H9 (cell line): Measurements from ENCODE around the gene LRG1. TPM values are rescaled to one million over a fixed set of nuclear protein-coding genes. Genes with fewer than 3 reads are reported as not detected.

Experiments used
- DNase-seq: peaks from one replicate; pipeline ENCODE4 v3.0.0-alpha.2; 2017
- H2AFZ ChIP-seq: one replicate; pipeline ENCODE4 v1.6.1; 2013; ENCODE audit warnings: mild to moderate bottlenecking, low read length, control low read depth, moderate library complexity
- H2AK5ac ChIP-seq: 2 replicates; pipeline ENCODE4 v1.6.1; 2013; ENCODE audit warnings: low read length, control low read depth, mixed read lengths; ENCODE audit not compliant: insufficient read length
- H2BK120ac ChIP-seq: one replicate; pipeline ENCODE4 v1.6.1; 2013; ENCODE audit warnings: low read depth, mild to moderate bottlenecking, low read length, control low read depth, inconsistent platforms; ENCODE audit not compliant: poor library complexity, severe bottlenecking
- H2BK12ac ChIP-seq: 2 replicates; pipeline ENCODE4 v1.6.1; 2013; ENCODE audit warnings: low read length, control low read depth, mixed read lengths, low read depth; ENCODE audit not compliant: insufficient read length
- H2BK15ac ChIP-seq: 2 replicates; pipeline ENCODE4 v1.6.1; 2013; ENCODE audit warnings: low read depth, low read length, control low read depth
- H2BK20ac ChIP-seq: one replicate; pipeline ENCODE4 v1.6.1; 2013; ENCODE audit warnings: low read depth, mild to moderate bottlenecking, low read length, control low read depth, inconsistent platforms; ENCODE audit not compliant: poor library complexity, severe bottlenecking
- H2BK5ac ChIP-seq: 2 replicates; pipeline ENCODE4 v1.6.1; 2013; ENCODE audit warnings: low read length, control low read depth, mixed read lengths; ENCODE audit not compliant: insufficient read length
- H3K14ac ChIP-seq: 2 replicates; pipeline ENCODE4 v1.6.1; 2013; ENCODE audit warnings: low read length, control low read depth; ENCODE audit not compliant: insufficient read depth
- H3K18ac ChIP-seq: 2 replicates; pipeline ENCODE4 v1.6.1; 2013; ENCODE audit warnings: low read depth, mild to moderate bottlenecking, mixed read lengths, low read length, control low read depth; ENCODE audit not compliant: insufficient read length
- H3K23ac ChIP-seq: 2 replicates; pipeline ENCODE4 v1.6.1; 2013; ENCODE audit warnings: low read length, control low read depth, mixed read lengths, low read depth; ENCODE audit not compliant: insufficient read length
- H3K23me2 ChIP-seq: 2 replicates; pipeline ENCODE4 v1.6.1; 2013; ENCODE audit warnings: low read depth, mild to moderate bottlenecking, mixed read lengths, low read length, control low read depth; ENCODE audit not compliant: insufficient read length, poor library complexity, severe bottlenecking
- H3K27ac ChIP-seq: 2 replicates; pipeline ENCODE4 v1.5.1; 2013; ENCODE audit warnings: low read length, control low read depth, mixed read lengths, low read depth; ENCODE audit not compliant: insufficient read length
- H3K27me3 ChIP-seq: 2 replicates; pipeline ENCODE4 v1.6.1; 2013; ENCODE audit warnings: low read length, control low read depth, inconsistent platforms; ENCODE audit not compliant: insufficient read depth
- H3K4ac ChIP-seq: 2 replicates; pipeline ENCODE4 v1.6.1; 2013; ENCODE audit warnings: low read depth, mild to moderate bottlenecking, control low read depth, inconsistent platforms, low read length, moderate library complexity
- H3K4me1 ChIP-seq: 2 replicates; pipeline ENCODE4 v1.6.1; 2013; ENCODE audit warnings: low read length, control low read depth, inconsistent platforms; ENCODE audit not compliant: insufficient read depth
- H3K4me2 ChIP-seq: 2 replicates; pipeline ENCODE4 v1.6.1; 2013; ENCODE audit warnings: low read length, control low read depth, mixed read lengths; ENCODE audit not compliant: insufficient read length, insufficient read depth
- H3K56ac ChIP-seq: 2 replicates; pipeline ENCODE4 v1.6.1; 2013; ENCODE audit warnings: low read depth, mild to moderate bottlenecking, mixed read lengths, low read length, control low read depth; ENCODE audit not compliant: insufficient read length
- H3K79me1 ChIP-seq: 2 replicates; pipeline ENCODE4 v1.6.1; 2013; ENCODE audit warnings: low read depth, mild to moderate bottlenecking, moderate library complexity, low read length, control low read depth, inconsistent platforms; ENCODE audit not compliant: insufficient read depth, poor library complexity, severe bottlenecking
- H3K79me2 ChIP-seq: 2 replicates; pipeline ENCODE4 v1.6.1; 2013; ENCODE audit warnings: low read length, control low read depth, inconsistent platforms; ENCODE audit not compliant: insufficient read depth
- H3K9ac ChIP-seq: 2 replicates; pipeline ENCODE4 v1.6.1; 2013; ENCODE audit warnings: low read length, control low read depth, mixed read lengths; ENCODE audit not compliant: insufficient read length; ENCODE audit errors: extremely low read depth
- H3K9me3 ChIP-seq: one replicate; pipeline ENCODE4 v1.6.1; 2013; ENCODE audit warnings: low read depth, low read length, inconsistent platforms; ENCODE audit not compliant: control insufficient read depth
- H3T11ph ChIP-seq: one replicate; pipeline ENCODE4 v1.6.1; 2013; ENCODE audit warnings: mild to moderate bottlenecking, low read length, control low read depth, inconsistent platforms
- H4K20me1 ChIP-seq: one replicate; pipeline ENCODE4 v1.6.1; 2013; ENCODE audit not compliant: control insufficient read depth, insufficient read length, insufficient read depth
- H4K5ac ChIP-seq: 2 replicates; pipeline ENCODE4 v1.6.1; 2013; ENCODE audit warnings: low read depth, mild to moderate bottlenecking, mixed read lengths, low read length, control low read depth; ENCODE audit not compliant: insufficient read length
- H4K8ac ChIP-seq: replicated peaks from 2 replicates; pipeline ENCODE4 v1.6.1; 2013; ENCODE audit warnings: low read length, control low read depth, mixed read lengths, low read depth; ENCODE audit not compliant: insufficient read length
- H4K91ac ChIP-seq: 2 replicates; pipeline ENCODE4 v1.6.1; 2013; ENCODE audit warnings: low read depth, mild to moderate bottlenecking, moderate library complexity, mixed read lengths, low read length, control low read depth; ENCODE audit not compliant: insufficient read length
- H3K27ac Mint-ChIP-seq, 3 experiments: 2 replicates in 2 of 3; 3 replicates in 1 of 3; pipeline ENCODE4 v1.8.0; 2020 to 2021; ENCODE audit warnings: mixed read lengths in 3 of 3, mild to moderate bottlenecking in 1 of 3, moderate library complexity in 1 of 3
- H3K27me3 Mint-ChIP-seq: 2 replicates; pipeline ENCODE4 v1.8.0; 2021; ENCODE audit warnings: low read depth, mild to moderate bottlenecking, moderate library complexity, mixed read lengths
- H3K36me3 Mint-ChIP-seq, 3 experiments: 2 replicates in 2 of 3; 3 replicates in 1 of 3; pipeline ENCODE4 v1.8.0; 2020 to 2021; ENCODE audit warnings: low read depth in 3 of 3, mixed read lengths in 3 of 3; ENCODE audit not compliant: insufficient read depth in 1 of 3
- H3K4me1 Mint-ChIP-seq, 2 experiments: 2 replicates each; pipeline ENCODE4 v1.8.0; 2020; ENCODE audit warnings: mixed read lengths in 2 of 2
- H3K4me3 Mint-ChIP-seq, 2 experiments: 2 replicates in 1 of 2; 3 replicates in 1 of 2; pipeline ENCODE4 v1.8.0; 2020 to 2021; ENCODE audit warnings: mild to moderate bottlenecking in 2 of 2, mixed read lengths in 2 of 2, moderate library complexity in 1 of 2
- H3K9me3 Mint-ChIP-seq, 2 experiments: 2 replicates in 1 of 2; 3 replicates in 1 of 2; pipeline ENCODE4 v1.8.0; 2020; ENCODE audit warnings: mild to moderate bottlenecking in 2 of 2, mixed read lengths in 2 of 2, moderate library complexity in 1 of 2
- WGBS: extraction: QIAGEN DNeasy Blood & Tissue Kit; methylation state at CpG from one replicate; pipeline ENCODE4 v1.1.7; 2013; ENCODE audit warnings: missing lambda C conversion rate, low lambda C conversion rate, mixed read lengths; ENCODE audit not compliant: insufficient read length; ENCODE audit errors: extremely low coverage; 5-methylcytosine and 5-hydroxymethylcytosine counted together
- total RNA-seq: library from RNA; stranded (reverse); gene quantifications from 2 replicates; pipeline ENCODE4 v1.2.1, GENCODE V29; 2021
- TF ChIP-seq, protein P1 (sequence below): fragments of 200-600 bp; sonication (generic); conservative IDR thresholded peaks from 3 replicates; pipeline ENCODE4 v1.8.0; 2021; ENCODE audit warnings: antibody characterized with exemption, mild to moderate bottlenecking

LRG1 gene
- total RNA-seq, 1 experiment from 2014 or later = 0.24 TPM

DNA sequence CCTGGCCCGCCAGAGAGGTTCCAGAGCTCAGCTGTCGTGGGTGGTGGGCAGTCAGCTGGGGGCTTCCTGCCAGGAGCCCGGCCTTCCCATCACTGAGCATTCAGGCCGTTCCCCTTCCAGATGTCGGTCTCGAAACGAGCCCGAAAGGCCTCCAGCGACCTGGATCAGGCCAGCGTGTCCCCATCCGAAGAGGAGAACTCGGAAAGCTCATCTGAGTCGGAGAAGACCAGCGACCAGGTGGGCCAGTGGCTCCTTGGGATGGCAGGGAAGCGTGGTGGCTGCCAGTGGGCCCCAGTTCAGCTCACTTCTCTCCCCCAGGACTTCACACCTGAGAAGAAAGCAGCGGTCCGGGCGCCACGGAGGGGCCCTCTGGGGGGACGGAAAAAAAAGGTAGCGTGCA, 48.4 kb downstream of the LRG1 start:
- H3K18ac ChIP-seq = no peak overlapping the region
- no peak overlapping the region for H2BK20ac ChIP-seq
- H4K91ac ChIP-seq = no peak overlapping the region
- no peak overlapping the region; the same call in 1 of the 2 replicates for H3K14ac ChIP-seq
- H3K4me2 ChIP-seq = no peak overlapping the region
- no peak overlapping the region for H2AFZ ChIP-seq
- no peak overlapping the region for H3K56ac ChIP-seq
- H3K27ac ChIP-seq = no peak overlapping the region
- H3K79me2 ChIP-seq = no peaks in the 10 kb centered on the region
- no peaks in the 10 kb centered on the region for H3K27me3 ChIP-seq
- Mint-ChIP-seq H3K4me1 (no peaks in the 10 kb centered on the region), H3K27ac (no peak overlapping the region), H3K27me3 (no peaks in the 10 kb centered on the region), H3K9me3 (no peaks in the 10 kb centered on the region), H3K4me3 (no peak overlapping the region), H3K36me3 (peaks cover 26 to 54% (median 43%) of the 10 kb centered on the region in 3 experiments; a peak in 6 of 7 replicates)
- DNase-seq = no peak
- H2BK5ac ChIP-seq = no peak overlapping the region
- no peak overlapping the region for H2BK120ac ChIP-seq
- TF ChIP-seq, protein P1, sequence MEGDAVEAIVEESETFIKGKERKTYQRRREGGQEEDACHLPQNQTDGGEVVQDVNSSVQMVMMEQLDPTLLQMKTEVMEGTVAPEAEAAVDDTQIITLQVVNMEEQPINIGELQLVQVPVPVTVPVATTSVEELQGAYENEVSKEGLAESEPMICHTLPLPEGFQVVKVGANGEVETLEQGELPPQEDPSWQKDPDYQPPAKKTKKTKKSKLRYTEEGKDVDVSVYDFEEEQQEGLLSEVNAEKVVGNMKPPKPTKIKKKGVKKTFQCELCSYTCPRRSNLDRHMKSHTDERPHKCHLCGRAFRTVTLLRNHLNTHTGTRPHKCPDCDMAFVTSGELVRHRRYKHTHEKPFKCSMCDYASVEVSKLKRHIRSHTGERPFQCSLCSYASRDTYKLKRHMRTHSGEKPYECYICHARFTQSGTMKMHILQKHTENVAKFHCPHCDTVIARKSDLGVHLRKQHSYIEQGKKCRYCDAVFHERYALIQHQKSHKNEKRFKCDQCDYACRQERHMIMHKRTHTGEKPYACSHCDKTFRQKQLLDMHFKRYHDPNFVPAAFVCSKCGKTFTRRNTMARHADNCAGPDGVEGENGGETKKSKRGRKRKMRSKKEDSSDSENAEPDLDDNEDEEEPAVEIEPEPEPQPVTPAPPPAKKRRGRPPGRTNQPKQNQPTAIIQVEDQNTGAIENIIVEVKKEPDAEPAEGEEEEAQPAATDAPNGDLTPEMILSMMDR = no peak
- no peak overlapping the region for H3T11ph ChIP-seq
- no peak overlapping the region for H3K9ac ChIP-seq
- no peak overlapping the region for H2BK15ac ChIP-seq
- no peak overlapping the region for H2AK5ac ChIP-seq
- H3K4me1 ChIP-seq = no peaks in the 10 kb centered on the region
- H2BK12ac ChIP-seq = no peak overlapping the region
- no peak overlapping the region for H3K23ac ChIP-seq
- no peak overlapping the region for H4K5ac ChIP-seq
- no CpG with 5 or more reads among the region's 21 CpGs for WGBS
- H3K79me1 ChIP-seq = no peaks in the 10 kb centered on the region
- H3K9me3 ChIP-seq = no peaks in the 10 kb centered on the region
- H3K4ac ChIP-seq = no peak overlapping the region
- H3K23me2 ChIP-seq = no peaks in the 10 kb centered on the region
- peaks cover 3% of the 10 kb centered on the region for H4K20me1 ChIP-seq
- no peak overlapping the region for H4K8ac ChIP-seq
